GM12864 (cell line): ENCODE results near the gene SLC24A4.

ENCODE experiments used
- DNase-seq: peaks from one replicate; pipeline ENCODE4 v3.0.0-alpha.2; 2011; ENCODE audit warnings: low read depth
- H3K4me3 ChIP-seq: 2 replicates; pipeline ENCODE4 v1.5.1; 2011; ENCODE audit warnings: mild to moderate bottlenecking, low read depth, low read length, control low read depth
- TF ChIP-seq, protein P1 (sequence below): IDR thresholded peaks from 2 replicates; pipeline ENCODE4 v1.5.1; 2011; ENCODE audit warnings: low read depth, mild to moderate bottlenecking, moderate library complexity, low read length, control low read depth, inconsistent platforms; ENCODE audit errors: missing control alignments

Gene SLC24A4

GRCh38 chr14:92437729-92438285 is 114.8 kb downstream of the SLC24A4 start:
- H3K4me3 ChIP-seq, result no peak overlapping the region
- TF ChIP-seq, protein P1, sequence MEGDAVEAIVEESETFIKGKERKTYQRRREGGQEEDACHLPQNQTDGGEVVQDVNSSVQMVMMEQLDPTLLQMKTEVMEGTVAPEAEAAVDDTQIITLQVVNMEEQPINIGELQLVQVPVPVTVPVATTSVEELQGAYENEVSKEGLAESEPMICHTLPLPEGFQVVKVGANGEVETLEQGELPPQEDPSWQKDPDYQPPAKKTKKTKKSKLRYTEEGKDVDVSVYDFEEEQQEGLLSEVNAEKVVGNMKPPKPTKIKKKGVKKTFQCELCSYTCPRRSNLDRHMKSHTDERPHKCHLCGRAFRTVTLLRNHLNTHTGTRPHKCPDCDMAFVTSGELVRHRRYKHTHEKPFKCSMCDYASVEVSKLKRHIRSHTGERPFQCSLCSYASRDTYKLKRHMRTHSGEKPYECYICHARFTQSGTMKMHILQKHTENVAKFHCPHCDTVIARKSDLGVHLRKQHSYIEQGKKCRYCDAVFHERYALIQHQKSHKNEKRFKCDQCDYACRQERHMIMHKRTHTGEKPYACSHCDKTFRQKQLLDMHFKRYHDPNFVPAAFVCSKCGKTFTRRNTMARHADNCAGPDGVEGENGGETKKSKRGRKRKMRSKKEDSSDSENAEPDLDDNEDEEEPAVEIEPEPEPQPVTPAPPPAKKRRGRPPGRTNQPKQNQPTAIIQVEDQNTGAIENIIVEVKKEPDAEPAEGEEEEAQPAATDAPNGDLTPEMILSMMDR, result no peak
- DNase-seq, result peak; percentile 31

DNA sequence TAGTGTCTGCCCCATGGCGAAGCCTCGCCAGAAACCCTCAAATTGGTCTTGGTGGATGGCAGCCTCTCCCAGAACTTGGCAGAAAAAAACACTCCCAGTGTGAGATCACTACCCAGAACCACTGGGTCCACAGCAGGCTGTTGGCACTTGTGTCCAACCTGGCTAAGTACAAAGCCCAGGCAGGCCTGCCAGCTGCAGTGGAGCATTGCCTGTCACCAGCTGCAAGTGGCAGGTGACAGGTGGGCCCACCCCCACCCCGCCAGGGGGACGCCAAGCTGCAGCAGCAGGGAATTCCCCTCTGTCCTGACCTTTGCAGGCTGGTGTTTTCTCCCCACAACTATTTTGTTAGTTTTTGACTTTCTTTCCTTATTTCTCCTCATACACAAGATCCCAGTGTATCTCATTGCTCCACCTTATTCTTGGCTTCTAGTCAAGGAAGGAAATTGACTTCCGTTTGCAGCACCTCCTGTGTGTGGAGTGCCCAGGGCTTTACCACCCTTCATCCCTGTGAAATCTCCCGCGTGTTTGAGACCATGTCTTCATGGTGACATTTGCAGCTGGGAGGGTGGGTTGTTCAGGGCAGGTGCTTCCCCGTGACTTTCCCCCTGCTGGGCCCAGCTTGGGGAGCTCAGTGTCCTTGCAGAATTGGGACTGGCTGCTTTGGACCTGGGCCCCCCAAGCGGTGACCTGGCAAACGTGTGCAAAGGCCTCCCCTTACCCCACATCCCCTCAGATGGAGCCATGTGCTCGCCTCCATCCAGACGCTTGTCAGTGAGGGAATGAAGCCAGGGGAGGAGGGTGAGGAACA is 116.8 kb downstream of the SLC24A4 start:
- H3K4me3 ChIP-seq, result no peak overlapping the region
- no peak for DNase-seq
- TF ChIP-seq, protein P1, result no peak

GRCh38 chr14:92440345-92441003 is 117.5 kb downstream of the SLC24A4 start:
- TF ChIP-seq, protein P1, result no peak
- DNase-seq, result no peak
- no peak overlapping the region for H3K4me3 ChIP-seq

DNA sequence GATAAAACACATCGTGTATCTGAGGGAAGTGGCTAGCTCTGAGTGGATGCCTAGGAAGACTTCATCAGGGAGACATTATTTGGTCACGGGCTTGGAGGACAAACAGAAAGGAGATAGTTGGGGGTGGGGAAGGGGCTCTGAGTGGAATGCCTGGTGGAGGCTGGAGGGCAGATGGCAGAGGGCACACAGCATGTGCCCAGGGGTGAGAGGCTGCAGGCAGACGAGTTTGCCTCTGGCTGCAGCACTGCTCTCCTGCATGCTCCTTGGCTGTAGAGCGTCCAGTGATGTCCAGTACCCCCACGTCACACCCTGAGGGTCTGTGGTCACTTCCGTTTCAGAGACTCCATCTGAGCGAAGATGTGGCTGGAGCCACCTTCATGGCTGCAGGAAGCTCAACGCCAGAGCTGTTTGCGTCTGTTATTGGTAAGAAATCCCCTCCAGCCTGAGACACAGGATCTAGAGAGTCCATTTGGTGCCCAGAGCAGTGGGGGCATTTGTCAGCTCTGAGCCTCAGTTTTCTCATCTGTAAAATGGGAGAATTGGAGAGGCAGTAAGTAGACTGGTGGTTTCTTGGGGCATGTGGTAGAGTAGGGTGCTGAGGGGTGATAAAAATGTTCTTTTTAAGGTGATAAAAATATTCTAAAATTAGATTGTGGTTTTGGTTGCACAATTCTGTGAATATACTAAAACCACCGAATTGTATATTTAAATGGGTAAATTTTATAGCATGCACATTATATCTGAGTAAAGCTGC is 119.0 kb downstream of the SLC24A4 start:
- TF ChIP-seq, protein P1, result no peak
- DNase-seq, result no peak
- no peak overlapping the region for H3K4me3 ChIP-seq

DNA sequence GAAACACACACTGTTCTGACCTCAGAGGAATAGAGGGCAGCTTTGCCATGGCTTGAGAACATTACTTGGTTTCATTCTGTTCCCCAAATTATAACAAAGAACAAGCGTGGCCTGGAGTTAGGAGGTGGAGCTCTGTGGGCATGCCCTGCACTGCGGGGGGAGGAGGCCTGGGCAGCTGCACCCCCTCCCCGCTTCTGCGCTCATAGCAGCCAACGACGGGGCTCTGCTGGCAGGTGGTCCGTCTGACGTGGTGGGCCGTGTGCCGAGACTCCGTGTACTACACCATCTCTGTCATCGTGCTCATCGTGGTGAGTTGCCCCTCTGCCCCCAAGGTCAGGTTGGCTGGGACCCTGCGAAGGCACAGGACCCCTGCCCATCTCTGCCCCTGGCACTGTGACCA is 120.2 kb downstream of the SLC24A4 start:
- DNase-seq, result no peak
- TF ChIP-seq, protein P1, result no peak
- H3K4me3 ChIP-seq, result no peak overlapping the region

DNA sequence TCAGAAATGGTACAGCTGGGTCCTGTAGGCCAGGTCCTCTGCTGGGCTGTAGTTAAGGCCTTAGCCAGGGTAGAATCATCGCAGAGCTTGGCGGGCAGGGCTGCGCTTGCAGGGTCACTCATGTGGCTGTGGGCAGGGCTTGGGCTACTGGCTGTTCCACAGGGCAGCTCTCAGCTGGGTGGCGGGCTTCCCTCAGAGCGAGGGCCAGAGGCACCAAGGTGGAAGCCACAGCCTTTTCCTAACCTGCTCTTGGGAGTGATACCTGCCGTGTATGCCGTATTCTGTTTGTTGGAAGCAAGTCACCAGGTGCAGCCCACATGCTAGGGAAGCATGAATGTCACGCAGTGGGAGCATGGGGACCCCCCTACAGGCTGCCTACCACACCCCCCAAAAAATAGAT is 120.8 kb downstream of the SLC24A4 start:
- TF ChIP-seq, protein P1, result no peak
- H3K4me3 ChIP-seq, result no peak overlapping the region
- no peak for DNase-seq
